ENCODE measurements around the gene FOXD4L3.
"Not testable (repeated sequence)": the region's sequence is repeated elsewhere in the genome, so short reads cannot be mapped to it uniquely, and the experiment has no call there.

The FOXD4L3 gene

DNA sequence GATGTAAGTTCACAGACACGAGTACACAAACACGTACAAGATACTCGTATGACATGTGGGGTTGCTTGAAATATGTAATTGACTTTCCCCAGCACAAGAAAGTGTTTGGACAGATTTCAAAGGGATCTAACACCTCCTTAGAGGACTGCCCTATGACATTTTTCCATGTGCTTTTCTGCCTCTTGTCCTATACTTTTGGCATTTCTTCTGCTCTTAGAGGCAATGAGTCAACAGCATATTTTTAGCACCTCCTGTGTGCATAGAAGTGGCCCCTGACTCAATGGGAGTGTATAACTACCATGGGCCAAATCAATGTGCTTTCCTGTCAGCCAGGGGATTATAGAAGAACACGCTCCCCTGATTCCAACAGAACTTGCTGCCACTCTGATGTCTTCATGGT lies 49.0 kb downstream of the FOXD4L3 start:
- not testable (repeated sequence) for DNase-seq
